Measurements from ENCODE around the gene RAVER1.

- TF ChIP-seq, protein P1, sequence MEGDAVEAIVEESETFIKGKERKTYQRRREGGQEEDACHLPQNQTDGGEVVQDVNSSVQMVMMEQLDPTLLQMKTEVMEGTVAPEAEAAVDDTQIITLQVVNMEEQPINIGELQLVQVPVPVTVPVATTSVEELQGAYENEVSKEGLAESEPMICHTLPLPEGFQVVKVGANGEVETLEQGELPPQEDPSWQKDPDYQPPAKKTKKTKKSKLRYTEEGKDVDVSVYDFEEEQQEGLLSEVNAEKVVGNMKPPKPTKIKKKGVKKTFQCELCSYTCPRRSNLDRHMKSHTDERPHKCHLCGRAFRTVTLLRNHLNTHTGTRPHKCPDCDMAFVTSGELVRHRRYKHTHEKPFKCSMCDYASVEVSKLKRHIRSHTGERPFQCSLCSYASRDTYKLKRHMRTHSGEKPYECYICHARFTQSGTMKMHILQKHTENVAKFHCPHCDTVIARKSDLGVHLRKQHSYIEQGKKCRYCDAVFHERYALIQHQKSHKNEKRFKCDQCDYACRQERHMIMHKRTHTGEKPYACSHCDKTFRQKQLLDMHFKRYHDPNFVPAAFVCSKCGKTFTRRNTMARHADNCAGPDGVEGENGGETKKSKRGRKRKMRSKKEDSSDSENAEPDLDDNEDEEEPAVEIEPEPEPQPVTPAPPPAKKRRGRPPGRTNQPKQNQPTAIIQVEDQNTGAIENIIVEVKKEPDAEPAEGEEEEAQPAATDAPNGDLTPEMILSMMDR (conservative IDR thresholded peaks at IDR 0.05; ENCODE audit: low read length), result no peak
- no peak for TF ChIP-seq EZH2phosphoT487 (IDR thresholded peaks at IDR 0.05; ENCODE audit: borderline replicate concordance)
Observed at GRCh38 chr19:10270616-10271394, 62.5 kb downstream of the RAVER1 start, which contains the start of gene ICAM1.

Data from Loucy (cell line).